Activated CD4-positive, CD25-positive, alpha-beta regulatory T cell treated with anti-CD3 and anti-CD28 coated beads, Interleukin-2, amount 50 U/mL, for 16 hours (primary cell): ENCODE data around the gene SOX10.

Source experiments
- DNase-seq: peaks from one replicate; pipeline ENCODE4 v3.0.0-alpha.2; 2020; ENCODE audit warnings: low read depth, low spot score

The SOX10 gene

DNA sequence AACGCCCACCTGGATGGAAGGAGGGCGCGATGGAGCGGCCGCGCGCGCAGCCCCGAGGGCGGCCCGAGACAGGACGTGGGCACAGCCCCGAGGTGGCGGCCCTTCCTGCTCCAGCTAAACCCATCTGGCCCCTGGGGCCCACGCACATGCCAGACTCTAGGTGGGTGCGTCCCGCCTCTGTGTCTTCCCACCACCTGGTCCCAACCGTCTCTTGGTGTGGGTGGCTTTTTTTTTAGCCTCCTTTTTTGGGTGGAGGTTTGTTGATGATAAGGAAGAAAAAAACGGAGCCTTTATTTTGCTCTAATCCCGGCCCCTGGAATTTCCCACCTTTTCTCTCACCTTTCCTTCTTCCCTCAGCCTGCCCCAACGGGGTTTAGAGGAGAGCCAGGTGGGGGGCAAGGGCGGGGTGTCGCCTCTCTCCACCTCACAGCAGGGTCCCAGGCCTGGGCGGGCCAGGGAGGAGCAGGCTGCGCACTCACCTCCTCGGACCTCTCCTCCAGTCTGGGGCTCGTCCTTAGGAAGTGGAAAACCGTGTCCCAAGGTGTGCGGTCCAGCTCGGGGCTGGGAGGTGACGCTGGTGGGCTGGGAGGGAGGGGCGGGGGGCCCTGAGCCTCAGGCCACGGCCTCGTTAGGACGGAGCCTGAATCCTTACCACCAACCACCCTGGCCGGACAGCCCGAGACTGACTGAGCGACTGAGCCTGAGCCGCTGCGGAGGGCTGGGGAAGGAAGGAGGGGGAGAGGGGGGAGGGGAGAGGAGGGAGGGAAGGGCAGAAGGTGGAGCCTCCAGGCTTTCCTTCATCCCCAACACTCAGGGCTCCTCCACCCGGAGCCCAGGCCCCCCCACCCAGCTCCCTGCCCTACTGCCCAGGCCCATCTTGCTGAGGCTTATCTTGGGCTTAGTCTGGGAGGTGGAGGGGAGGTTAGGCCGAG is at the start of gene SOX10:
Gene SOX10 (minus strand): TSS at position 696 of the 932 bp plus-strand sequence. CDS start 771 bp downstream, outside the sequence.
- no peak for DNase-seq

DNA sequence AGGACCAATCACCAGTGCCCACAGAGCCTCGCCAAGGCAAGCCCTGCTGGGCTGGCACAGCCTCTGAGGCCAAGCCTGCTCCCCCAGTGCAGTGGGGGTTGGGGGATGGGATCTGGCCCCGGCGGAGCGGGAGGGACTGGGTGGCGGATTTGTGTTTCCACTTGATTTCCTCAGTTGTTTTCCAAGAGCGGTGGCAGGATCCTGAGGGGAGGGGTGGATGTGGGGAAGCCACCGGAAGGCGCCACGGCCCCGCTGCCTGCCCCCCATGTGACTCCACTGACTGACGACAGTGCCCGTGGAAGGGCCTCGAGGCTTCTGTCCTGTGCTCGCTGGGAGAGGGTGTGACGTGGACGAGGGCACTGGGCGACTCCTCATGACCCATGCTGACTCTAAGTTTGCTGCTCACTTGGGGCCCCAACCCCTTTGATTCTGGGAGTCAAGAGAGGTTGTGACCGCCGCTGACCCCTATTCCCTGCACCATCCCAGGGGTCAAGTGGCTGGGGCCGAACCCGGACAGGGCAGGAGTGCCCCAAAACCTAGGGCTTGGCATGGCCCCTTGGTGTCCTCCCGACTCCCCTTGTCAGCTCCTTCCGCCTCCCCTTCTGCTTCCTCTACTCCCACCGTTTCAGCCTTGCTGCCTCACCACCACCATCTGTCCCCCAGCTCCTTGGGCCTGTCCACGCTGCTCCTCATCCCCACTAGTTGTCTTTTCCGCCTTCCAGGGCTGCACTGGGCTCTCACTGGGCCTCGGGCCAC is 49.3 kb upstream of the SOX10 start:
- DNase-seq = no peak

DNA sequence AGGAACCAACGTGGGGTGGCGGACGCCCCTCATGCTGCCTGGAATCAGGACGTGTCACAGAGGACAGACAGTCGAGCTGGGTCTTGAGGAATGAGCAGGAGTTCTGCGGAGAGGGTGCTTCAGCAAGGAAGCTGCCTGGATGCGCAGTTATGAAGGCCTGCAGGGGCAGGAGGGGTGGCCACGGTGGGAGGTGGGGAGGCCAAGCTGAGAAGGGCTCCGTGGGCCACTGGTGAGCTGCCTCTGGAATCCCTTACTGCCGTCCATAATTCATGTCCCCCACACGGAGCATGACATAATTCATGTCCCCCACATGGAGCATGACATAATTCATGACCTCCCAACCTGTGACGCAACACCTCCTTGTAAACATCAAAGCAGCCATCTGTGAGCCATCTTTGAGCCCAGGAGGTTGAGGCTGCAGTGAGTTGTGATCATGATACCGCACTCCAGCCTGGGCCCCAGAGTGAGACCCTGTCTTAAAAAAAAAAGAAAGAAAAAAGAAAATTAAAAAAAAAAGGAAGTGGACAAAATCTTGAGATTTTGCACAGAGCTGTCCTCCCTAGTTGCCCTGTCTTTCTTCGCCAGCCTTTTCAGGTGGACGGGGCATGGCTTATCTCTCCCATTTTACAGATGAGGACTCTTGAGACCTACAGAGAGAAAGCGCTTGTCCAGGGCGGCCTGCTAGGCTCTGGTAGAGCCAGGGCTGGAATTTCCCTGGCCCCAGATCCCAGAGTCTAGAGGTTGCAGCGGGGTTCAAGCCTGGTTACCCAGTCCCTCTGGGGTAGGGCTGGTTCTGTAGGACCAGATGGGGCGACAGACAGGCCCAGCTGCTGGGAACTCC is 48.5 kb upstream of the SOX10 start:
- DNase-seq = no peak

DNA sequence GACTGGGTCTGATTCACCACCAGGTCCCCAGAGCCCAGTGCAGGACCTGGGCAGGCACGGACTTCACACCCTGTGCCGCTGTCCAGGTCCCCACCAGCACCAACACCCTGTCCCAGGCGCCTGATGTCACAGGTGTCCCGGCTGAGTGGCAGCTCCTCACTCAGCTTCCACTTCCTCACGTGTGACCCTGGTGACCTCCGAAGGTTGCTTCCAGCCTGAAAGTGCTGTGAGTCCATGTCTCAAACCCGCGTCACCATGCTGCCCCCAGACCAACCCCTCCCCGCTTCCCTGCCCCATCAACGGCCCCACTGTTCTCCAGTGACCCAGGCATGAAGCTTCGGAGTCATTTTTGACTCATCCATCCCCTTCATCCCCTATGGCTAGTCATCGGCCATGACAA is 47.1 kb upstream of the SOX10 start:
- no peak for DNase-seq

DNA sequence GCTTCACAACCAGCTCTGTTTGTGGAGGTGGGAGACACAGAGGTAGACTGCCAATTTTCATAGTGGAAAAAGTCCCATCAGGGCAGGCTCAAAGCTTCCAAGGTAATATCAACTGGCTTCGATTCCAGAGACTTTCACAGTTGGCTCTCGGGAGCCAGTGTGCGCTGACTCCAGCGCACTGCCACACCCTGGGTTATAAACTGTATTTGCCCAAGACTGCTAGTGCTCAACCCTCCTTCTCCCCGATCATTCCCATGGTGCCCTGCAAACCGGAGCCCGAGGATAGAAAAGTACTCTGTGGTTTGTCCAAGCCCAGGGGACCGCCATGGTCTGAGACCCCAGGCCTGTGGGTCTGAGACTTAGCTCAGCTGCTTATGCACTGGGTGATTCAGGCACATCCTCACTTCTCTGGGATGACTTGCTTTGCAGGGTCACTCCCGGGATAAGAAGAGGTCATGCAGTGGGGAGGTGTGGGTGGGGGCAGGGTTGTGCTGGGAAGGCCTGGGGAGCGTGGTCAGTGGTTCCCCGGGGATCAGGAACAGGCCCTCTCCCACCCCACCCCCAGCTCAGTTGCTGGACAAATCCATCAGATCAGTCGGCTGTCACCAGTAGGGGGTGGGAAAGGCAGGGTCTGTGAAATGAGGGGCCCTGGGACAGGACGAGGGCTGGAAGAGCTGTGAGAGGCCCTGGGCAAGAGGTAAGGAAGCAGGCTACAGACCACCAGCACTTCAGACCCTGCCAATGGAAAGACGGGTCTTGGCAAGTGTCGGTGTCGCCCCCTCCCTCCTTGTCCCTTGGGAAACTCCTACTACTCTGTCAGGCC is 46.2 kb upstream of the SOX10 start:
- no peak for DNase-seq

DNA sequence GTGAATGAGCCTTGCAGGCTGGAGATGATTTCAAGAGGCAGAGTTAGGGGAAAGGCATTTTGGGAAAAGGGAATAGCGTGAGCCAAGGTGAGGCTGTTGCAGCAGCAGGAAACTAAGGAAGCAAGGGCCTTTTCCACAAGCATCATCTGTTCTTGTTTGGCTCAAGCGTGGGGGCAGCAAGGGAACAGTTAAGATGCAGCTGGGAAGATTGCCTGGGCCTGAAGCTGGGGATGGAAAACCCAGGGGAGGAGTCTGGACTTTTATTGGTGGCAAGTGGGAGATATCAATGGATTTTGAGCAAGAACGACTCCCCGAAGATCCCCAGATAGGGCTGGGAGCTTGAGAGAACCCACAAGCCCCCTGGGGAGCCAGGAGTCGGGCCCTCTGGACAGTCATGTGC is 45.5 kb upstream of the SOX10 start:
- DNase-seq = no peak

DNA sequence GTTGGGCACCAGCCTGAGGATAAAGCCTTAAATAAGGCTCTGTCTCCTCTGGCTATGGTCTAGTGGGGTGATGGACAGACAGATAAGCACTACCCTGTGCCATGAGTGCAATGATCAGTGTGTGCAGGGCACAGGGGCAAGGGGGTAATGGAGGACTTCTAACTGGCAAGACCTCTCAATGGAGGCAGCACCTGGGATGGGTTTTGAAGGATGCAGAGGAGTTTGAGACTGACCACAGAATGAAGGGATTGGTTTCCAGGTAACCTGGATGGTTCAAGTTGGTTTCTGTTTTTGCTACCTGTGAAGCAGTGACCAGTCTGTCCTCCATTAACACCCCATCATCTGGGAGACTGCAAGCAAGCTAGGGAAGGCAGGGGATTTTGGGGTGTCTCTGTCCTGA is 45.0 kb upstream of the SOX10 start:
- no peak for DNase-seq

DNA sequence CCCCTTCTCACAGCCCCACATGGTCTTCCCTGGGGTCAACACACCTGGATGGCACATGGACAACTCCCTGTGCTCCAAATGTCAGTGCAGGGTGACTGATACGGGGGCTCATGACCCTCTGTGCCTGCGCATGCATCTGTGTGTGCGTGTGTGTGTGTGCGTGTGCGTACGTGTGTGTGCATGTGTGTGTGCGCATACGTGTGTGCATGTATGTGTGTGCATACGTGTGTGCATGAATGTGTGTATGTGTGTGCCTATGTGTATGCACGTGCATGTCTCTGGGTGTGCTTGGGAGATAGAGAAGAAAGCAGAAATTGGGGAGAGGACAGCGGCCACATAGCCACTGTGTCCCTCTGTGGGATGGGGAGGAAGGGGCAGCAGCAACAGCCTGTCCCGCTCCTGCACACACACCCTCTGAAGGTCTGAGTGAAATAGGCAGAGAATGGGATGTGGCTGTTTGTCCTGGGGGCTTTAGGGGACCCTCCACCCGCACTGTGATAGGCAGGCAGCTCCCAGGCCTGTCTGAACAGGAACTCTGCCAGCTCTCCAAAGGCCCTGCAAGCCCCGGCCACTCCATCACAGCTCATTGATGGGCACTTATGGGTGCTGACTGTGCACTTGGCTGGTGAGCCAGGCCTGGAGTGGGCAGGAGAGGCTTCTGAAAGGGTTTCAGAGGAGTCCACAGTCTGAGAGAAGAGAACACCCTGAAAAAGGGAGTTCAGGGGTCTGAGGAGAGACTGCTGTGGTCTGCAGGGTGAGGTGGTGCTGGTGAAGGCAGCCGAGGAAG is 44.2 kb upstream of the SOX10 start:
- no peak for DNase-seq

DNA sequence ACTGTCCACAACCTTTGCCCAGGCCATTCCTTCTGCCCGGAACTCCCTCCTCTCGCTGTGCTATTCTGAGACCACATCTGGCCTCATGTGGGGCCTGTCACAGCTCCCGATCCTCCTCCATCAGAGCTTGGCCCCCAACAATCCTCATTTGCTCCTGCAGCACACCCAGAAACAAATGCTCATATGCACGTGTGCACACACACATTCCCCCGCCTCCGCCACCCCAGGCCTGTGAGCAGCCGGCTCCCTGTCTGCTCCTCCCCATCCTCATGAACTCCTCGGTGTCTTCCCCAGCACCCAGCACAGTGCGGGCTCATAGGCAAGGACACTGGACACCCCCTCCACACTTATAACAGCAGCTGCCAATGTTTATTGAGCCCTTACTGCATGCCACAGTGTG is 43.1 kb upstream of the SOX10 start:
- DNase-seq = no peak

DNA sequence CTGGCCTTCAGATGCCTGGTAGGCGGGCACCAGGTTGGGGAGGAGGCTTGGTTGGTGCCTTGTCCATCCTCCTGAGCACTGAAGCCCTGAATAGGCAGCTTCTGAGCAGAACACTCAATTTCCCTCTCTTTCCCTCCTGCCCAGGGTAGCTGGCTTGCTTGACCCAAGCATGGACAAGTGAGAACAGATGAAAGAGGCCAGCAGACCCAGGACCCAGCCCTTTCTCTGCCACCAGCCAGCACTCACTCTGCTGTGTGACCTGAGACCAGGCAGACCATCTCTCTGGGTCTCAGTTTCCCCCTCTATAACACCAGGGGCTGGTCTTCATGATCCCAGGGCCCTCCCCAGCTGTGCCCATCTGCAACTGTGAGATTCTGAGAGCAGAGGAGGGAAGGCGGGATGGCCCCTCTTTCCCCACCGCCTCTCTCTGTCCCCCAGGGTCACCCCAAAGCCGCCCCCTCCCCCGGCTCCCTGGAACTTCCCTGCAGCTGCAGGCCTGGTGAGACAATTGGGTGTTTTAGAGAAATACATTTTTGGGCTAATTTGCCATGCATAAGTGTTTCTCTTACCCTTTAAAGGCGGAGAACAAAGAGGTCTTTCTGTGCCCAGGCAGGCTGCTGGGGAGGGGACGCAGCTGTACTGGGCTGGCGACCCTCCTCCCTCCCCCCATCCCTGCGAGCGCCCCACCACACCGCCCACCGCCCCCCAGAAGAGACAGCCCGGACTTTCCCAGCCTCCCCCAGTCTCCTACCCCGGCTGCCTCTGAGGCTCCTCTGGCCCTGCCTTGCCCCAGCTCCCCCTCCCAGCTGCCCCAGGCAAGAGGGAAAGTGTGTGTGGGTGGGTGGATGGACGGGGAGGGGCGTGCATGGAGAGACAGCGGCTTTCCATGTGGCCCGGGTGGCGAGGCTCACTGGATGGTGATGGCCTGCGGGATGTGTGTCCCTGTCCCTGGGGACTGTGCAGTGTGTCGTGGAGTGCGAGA is 42.1 kb upstream of the SOX10 start:
- no peak for DNase-seq

DNA sequence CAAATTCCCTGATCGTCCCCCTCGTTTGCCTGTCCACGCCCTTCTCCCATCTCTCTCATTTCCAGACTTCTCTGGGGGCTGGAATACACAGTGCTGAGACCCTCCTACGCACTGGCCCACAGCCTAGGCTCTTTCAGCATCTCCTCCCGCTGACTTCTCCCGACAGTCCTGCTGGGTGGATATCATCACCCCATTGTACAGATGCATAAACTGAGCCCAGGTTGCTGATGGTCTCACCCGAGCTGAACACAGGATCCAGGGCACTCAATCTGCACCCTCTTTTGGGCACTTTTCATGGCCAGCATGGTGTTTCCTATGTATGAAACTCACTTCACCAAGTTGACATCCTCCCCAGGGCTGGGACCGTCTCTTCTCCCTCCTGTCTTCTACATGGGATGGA is 41.2 kb upstream of the SOX10 start:
- no peak for DNase-seq

DNA sequence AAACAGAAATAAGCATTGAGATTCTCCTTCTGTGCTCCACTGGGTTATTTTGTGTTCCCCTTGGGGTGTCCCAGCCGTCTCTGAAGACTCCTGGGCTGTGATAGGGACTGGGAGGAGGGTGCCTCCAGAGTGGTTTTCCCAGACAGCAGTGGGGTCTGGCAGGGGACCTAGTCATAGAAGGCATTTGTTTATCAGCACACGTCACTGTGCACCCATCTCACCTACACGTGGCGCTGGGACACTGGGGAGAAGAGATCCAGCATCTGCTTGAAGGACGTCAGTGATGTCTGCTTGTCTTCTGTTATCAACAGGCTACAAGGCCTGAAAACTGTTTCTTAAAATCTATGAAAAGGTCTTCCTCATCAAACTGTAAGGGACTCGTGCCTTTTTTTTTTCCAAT is 38.7 kb upstream of the SOX10 start:
- DNase-seq = no peak

DNA sequence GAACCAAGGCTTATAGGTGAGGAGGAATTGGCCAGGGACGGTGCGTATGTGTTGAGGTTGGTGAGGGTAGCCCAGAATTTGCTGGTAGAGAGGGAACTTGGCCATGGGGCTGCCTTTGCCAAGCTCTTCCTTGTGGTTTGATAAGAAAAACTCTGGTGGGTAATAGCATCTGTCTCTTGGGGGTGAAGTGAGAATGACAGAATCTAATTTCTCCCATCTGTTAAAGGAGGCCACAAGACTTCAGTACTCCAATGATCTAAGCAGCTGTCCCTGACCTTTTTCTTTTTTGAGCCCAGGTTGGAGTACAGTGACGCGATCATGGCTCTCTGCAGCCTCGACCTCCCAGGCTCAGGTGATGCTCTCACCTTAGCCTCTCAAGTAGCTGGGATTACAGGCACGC is 36.9 kb upstream of the SOX10 start:
- DNase-seq = no peak

DNA sequence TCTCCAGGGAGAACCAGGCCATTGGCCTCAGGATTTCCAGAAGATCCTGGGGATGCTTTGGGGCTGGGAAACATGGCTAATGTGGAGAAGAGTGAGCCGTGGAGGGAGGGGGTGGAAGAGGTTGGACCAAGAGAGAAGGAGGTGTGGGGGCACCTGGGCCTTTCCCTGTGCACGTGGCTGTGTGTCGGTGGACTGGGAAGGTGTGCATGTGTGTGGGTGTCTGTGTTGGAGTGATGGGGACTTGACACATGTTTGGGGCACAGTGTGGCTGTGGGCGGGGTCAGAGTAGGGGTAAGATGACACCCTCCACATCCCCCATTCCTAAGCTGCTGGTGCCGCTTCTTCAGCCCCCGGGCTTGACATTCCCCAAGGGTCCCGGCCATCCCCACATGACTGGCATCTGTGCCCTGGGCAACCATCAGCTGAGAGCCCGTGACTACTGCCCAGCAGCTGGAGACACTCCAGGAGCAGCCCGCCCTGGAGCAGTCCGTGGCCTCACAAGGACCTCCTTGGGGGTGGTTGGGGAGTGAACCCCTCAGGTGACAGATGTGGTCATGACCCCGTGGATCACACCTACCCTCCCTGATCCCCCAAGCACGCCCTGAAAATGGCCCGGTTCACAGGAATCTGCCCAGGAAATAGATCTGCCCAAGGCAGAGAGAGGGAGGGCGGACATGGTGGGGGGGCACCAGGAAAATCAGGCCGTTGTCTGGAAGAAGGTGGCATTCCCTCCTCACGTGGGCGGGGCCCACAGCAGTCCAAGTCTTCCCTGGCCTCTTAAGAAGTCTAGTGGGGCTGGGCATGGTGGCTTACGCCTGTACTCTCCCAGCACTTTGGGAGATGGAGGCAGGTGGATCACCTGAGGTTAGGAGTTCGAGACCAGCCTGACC is 34.8 kb upstream of the SOX10 start:
- no peak for DNase-seq

DNA sequence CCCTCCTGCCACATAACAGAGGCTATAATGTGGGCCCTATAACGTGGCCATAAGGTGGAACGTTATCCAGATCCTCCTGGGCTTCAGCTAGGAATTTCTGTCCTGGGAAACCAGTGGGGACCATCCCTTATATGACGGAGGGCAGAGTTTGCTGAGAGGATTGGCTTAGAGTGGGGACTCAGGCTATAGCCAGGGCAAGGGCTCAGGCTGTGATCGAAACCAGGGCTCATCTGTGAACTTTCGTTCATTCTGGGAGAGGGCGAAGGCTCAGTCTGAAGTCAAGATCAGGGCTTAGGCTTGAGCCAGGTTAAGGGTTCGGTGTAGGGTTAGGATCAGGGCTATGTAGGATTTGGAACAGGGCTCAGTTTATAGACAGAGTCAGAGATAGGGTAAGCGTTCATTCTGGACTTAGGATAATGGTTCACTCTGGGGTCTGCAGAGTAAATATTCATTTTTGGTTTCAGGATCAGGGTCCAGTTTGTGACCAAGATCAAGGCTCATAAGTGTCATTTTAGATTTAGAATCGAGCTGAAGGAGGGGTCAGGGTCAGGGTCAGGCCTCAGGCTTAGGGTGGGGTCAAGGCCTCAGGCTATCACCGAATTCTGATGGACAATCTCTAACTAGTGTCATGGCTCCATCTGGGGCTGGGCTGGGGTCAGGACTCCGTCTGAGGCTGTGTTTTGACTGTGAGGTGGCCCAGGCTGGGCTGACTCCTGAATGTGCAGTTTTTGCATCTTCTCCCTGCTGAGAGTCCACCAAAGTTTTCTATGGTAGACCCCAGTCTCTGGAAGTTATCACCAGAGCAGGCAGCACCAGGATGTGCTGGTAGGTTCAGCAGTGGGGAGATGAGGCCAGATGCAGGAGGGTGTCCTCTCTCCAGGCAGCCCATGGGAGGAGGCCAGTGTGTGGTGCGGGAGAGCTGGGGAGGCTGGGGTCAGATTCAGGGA is 33.9 kb upstream of the SOX10 start:
- no peak for DNase-seq

DNA sequence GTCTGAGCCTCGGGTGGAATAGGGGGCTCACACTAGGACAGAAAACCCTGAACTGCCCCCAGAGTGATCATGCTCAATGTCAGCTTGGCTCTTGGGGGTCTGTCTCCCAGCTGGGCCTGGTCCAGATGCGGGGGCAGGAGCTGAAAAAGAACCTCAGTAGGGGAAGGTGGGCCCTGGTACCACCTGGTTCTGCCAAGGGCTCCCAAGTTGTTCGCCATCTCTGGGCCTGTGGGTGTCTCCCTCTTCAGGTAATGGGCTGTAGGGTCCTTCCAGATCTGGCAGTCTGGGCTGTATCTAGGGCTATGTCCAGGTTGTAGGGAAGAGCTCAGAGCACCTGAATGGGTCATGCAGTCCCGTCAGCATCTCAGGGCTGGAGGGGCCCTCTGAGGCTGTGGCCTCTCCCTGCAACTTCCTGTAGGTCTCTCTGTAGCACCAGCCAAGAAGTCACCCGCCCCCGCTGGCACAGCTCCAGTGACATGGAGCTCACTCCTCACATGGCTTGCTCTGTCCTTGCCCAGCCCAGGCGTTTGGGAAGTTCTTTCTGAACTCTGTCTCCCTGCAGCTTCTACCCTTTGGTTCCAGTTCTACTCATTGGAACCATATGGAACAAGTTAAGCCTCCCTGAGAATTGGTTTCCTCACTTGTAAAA is 33.0 kb upstream of the SOX10 start:
- no peak for DNase-seq
